ENCODE measurements around the gene IGLL5. TPM values are rescaled to one million over a fixed set of nuclear protein-coding genes. Genes with fewer than 3 reads are reported as not detected.

The IGLL5 gene
- total and polyA plus RNA-seq, 2 donors, result 0.69 to 1.6 TPM

GRCh38 chr22:22871536-22872278, 15.9 kb upstream of the IGLL5 start:
- no peak overlapping the region for H3K27ac ChIP-seq (ENCODE audit: low read depth)
- DNase-seq (ENCODE audit: extremely low spot score), result no peak
- no peaks in the 10 kb centered on the region for H3K36me3 ChIP-seq (ENCODE audit: insufficient read depth)
- WGBS, result 86% methylated on average over 10 of the region's 10 CpGs
- H3K4me3 ChIP-seq (ENCODE audit: low read depth, low read length), result no peak overlapping the region
- H3K4me1 ChIP-seq (ENCODE audit: insufficient read depth), result no peaks in the 10 kb centered on the region

GRCh38 chr22:22872722-22873708, 14.6 kb upstream of the IGLL5 start:
- Histone ChIP-seq H3K4me1 (ENCODE audit: insufficient read depth) (no peaks in the 10 kb centered on the region), H3K4me3 (ENCODE audit: low read depth, low read length) (no peak overlapping the region)
- 73% methylated on average over 8 of the region's 8 CpGs for WGBS

GRCh38 chr22:22877523-22878210, 9.9 kb upstream of the IGLL5 start:
- no peaks in the 10 kb centered on the region for H3K36me3 ChIP-seq (ENCODE audit: insufficient read depth)
- WGBS, result 21% methylated on average over 7 of the region's 7 CpGs
- DNase-seq (ENCODE audit: extremely low spot score), result no peak
- no peak overlapping the region for H3K27ac ChIP-seq (ENCODE audit: low read depth)
- H3K4me1 ChIP-seq (ENCODE audit: insufficient read depth), result no peaks in the 10 kb centered on the region
- H3K4me3 ChIP-seq (ENCODE audit: low read depth, low read length), result no peak overlapping the region

More at GRCh38 chr22:22872722-22873708, 14.6 kb upstream of the IGLL5 start:
- no peak overlapping the region for H3K27ac ChIP-seq (ENCODE audit: low read depth)
- no peak for DNase-seq (ENCODE audit: extremely low spot score)
- no peaks in the 10 kb centered on the region for H3K36me3 ChIP-seq (ENCODE audit: insufficient read depth)

- H3K27ac ChIP-seq (ENCODE audit: low read depth), result no peak overlapping the region
- WGBS, result 64% methylated on average over 2 of the region's 2 CpGs
- H3K4me3 ChIP-seq (ENCODE audit: low read depth, low read length), result no peak overlapping the region
- no peaks in the 10 kb centered on the region for H3K36me3 ChIP-seq (ENCODE audit: insufficient read depth)
- H3K4me1 ChIP-seq (ENCODE audit: insufficient read depth), result no peaks in the 10 kb centered on the region
- DNase-seq (ENCODE audit: extremely low spot score), result no peak
These were observed 9.4 kb upstream of the IGLL5 start for GRCh38 chr22:22878211-22878570.

GRCh38 chr22:22878801-22879674, 8.6 kb upstream of the IGLL5 start:
- DNase-seq (ENCODE audit: extremely low spot score), result no peak
- no peak overlapping the region for H3K27ac ChIP-seq (ENCODE audit: low read depth)
- 82% methylated on average over 11 of the region's 11 CpGs for WGBS
- H3K4me1 ChIP-seq (ENCODE audit: insufficient read depth), result no peaks in the 10 kb centered on the region
- H3K36me3 ChIP-seq (ENCODE audit: insufficient read depth), result no peaks in the 10 kb centered on the region
- no peak overlapping the region for H3K4me3 ChIP-seq (ENCODE audit: low read depth, low read length)

GRCh38 chr22:22879675-22880155, 7.9 kb upstream of the IGLL5 start:
- no peak overlapping the region for H3K4me3 ChIP-seq (ENCODE audit: low read depth, low read length)
- no peaks in the 10 kb centered on the region for H3K36me3 ChIP-seq (ENCODE audit: insufficient read depth)
- DNase-seq (ENCODE audit: extremely low spot score), result no peak
- WGBS, result 70% methylated on average over 5 of the region's 5 CpGs
- no peaks in the 10 kb centered on the region for H3K4me1 ChIP-seq (ENCODE audit: insufficient read depth)
- H3K27ac ChIP-seq (ENCODE audit: low read depth), result no peak overlapping the region

- Histone ChIP-seq H3K36me3 (ENCODE audit: insufficient read depth) (no peaks in the 10 kb centered on the region), H3K27ac (ENCODE audit: low read depth) (no peak overlapping the region), H3K4me3 (ENCODE audit: low read depth, low read length) (no peak overlapping the region), H3K4me1 (ENCODE audit: insufficient read depth) (no peaks in the 10 kb centered on the region)
- no peak for DNase-seq (ENCODE audit: extremely low spot score)
- 87% methylated on average over 9 of the region's 9 CpGs for WGBS
These were observed 7.0 kb upstream of the IGLL5 start for GRCh38 chr22:22880645-22881044.

- Histone ChIP-seq H3K36me3 (ENCODE audit: insufficient read depth) (no peaks in the 10 kb centered on the region), H3K4me3 (ENCODE audit: low read depth, low read length) (no peak overlapping the region), H3K4me1 (ENCODE audit: insufficient read depth) (no peaks in the 10 kb centered on the region), H3K27ac (ENCODE audit: low read depth) (no peak overlapping the region)
- DNase-seq (ENCODE audit: extremely low spot score), result no peak
- 79% methylated on average over 10 of the region's 10 CpGs for WGBS
These were observed 6.3 kb upstream of the IGLL5 start for GRCh38 chr22:22881116-22882000.

GRCh38 chr22:22882033-22882717, 5.4 kb upstream of the IGLL5 start:
- no peak overlapping the region for H3K4me3 ChIP-seq (ENCODE audit: low read depth, low read length)
- DNase-seq (ENCODE audit: extremely low spot score), result no peak
- 79% methylated on average over 6 of the region's 6 CpGs for WGBS
- no peak overlapping the region for H3K27ac ChIP-seq (ENCODE audit: low read depth)
- no peaks in the 10 kb centered on the region for H3K4me1 ChIP-seq (ENCODE audit: insufficient read depth)
- no peaks in the 10 kb centered on the region for H3K36me3 ChIP-seq (ENCODE audit: insufficient read depth)

GRCh38 chr22:22883090-22883727, 4.4 kb upstream of the IGLL5 start:
- no peaks in the 10 kb centered on the region for H3K36me3 ChIP-seq (ENCODE audit: insufficient read depth)
- H3K27ac ChIP-seq (ENCODE audit: low read depth), result no peak overlapping the region
- no peaks in the 10 kb centered on the region for H3K4me1 ChIP-seq (ENCODE audit: insufficient read depth)
- no peak for DNase-seq (ENCODE audit: extremely low spot score)
- WGBS, result 94% methylated on average over 11 of the region's 11 CpGs
- no peak overlapping the region for H3K4me3 ChIP-seq (ENCODE audit: low read depth, low read length)
